Naive B cell (primary cell): ENCODE data around the gene ARHGAP22. TPM values are rescaled to one million over a fixed set of nuclear protein-coding genes. Genes with fewer than 3 reads are reported as not detected.

Experiments
- ATAC-seq, 2 donors: fragments of 150-1000 bp; cut with Tn5 transposase; 2 replicates each; pipeline ENCODE4 v1.10.0; 2021; ENCODE audit warnings: low read depth in 2 of 2, mild to moderate bottlenecking in 2 of 2, moderate library complexity in 2 of 2
- DNase-seq: peaks from one replicate; pipeline ENCODE4 v3.0.0; 2022
- H3K27ac Mint-ChIP-seq, 6 donors: one replicate each; pipeline ENCODE4 v1.8.0; 2020 to 2022; ENCODE audit warnings: mild to moderate bottlenecking in 6 of 6, mixed read lengths in 6 of 6, moderate library complexity in 5 of 6, inconsistent platforms in 2 of 6
- H3K27me3 Mint-ChIP-seq, 3 donors: one replicate each; pipeline ENCODE4 v1.8.0; 2021 to 2022; ENCODE audit warnings: mixed read lengths in 3 of 3, mild to moderate bottlenecking in 1 of 3
- H3K36me3 Mint-ChIP-seq, 2 donors: one replicate each; pipeline ENCODE4 v1.8.0; 2020 to 2022; ENCODE audit warnings: mixed read lengths in 2 of 2, inconsistent platforms in 1 of 2, mild to moderate bottlenecking in 1 of 2
- H3K4me1 Mint-ChIP-seq, 3 donors: one replicate each; pipeline ENCODE4 v1.8.0; 2020 to 2022; ENCODE audit warnings: mixed read lengths in 3 of 3, inconsistent platforms in 1 of 3, mild to moderate bottlenecking in 1 of 3, moderate library complexity in 1 of 3
- H3K4me3 Mint-ChIP-seq, 8 donors: one replicate each; pipeline ENCODE4 v1.8.0; 2020 to 2022; ENCODE audit warnings: mild to moderate bottlenecking in 8 of 8, mixed read lengths in 8 of 8, moderate library complexity in 8 of 8, inconsistent platforms in 2 of 8
- H3K9me3 Mint-ChIP-seq, 7 donors: one replicate each; pipeline ENCODE4 v1.8.0; 2020 to 2022; ENCODE audit warnings: mixed read lengths in 7 of 7, mild to moderate bottlenecking in 5 of 7, inconsistent platforms in 2 of 7, moderate library complexity in 1 of 7
- polyA plus RNA-seq, 6 donors: library from polyadenylated mRNA; unstranded; fragments of 300-500 nt; fragmentation: Illumina TruSeq; gene quantifications; one replicate each; pipeline ENCODE4 v1.2.3, GENCODE V29; 2021; ENCODE audit warnings: low read depth in 6 of 6

ARHGAP22 gene
- polyA plus RNA-seq, 6 donors from 2014 or later: 2.8 to 9.2 (median 5.8) TPM

- Mint-ChIP-seq H3K36me3 (no peaks in the 10 kb centered on the region), H3K27me3 (peaks cover 0 to 10% (median 5%) of the 10 kb centered on the region in 3 donors), H3K27ac (peak overlapping the region in 2 of 6 donors; percentile 9 to 47), H3K4me3 (no peak overlapping the region), H3K4me1 (peaks cover 8 to 28% (median 18%) of the 10 kb centered on the region in 3 donors), H3K9me3 (no peaks in the 10 kb centered on the region)
- ATAC-seq (no peak), DNase-seq (no peak)
Observed at GRCh38 chr10:48501226-48501625, 103.6 kb downstream of the ARHGAP22 start.

DNA sequence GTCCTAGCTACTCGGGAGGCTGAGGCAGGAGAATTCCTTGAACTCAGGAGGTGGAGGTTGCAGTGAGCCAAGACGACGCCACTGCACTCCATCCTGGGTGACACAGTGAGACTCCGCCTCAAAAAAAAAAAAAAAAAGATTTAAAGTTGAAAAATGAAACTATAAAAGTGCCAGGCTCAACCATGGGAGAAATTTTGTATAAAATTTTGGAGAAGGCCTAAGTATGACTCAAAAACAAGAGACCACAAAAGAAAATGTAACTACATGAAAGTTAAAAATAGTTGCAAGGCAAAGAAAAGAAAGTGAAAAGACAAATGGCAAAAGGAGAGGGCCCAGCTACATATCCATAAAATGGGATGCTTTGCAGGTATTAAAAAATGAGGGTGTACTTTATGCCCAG, 104.1 kb downstream of the ARHGAP22 start:
- ATAC-seq: no peak
- peaks cover 8 to 24% (median 18%) of the 10 kb centered on the region in 3 donors for H3K4me1 Mint-ChIP-seq
- H3K9me3 Mint-ChIP-seq: no peaks in the 10 kb centered on the region
- H3K27me3 Mint-ChIP-seq: peaks cover 0 to 15% (median 5%) of the 10 kb centered on the region in 3 donors
- H3K4me3 Mint-ChIP-seq: no peak overlapping the region
- DNase-seq: no peak
- H3K36me3 Mint-ChIP-seq: no peaks in the 10 kb centered on the region
- peak overlapping the region in 1 of 6 donors; percentile 9 for H3K27ac Mint-ChIP-seq

DNA sequence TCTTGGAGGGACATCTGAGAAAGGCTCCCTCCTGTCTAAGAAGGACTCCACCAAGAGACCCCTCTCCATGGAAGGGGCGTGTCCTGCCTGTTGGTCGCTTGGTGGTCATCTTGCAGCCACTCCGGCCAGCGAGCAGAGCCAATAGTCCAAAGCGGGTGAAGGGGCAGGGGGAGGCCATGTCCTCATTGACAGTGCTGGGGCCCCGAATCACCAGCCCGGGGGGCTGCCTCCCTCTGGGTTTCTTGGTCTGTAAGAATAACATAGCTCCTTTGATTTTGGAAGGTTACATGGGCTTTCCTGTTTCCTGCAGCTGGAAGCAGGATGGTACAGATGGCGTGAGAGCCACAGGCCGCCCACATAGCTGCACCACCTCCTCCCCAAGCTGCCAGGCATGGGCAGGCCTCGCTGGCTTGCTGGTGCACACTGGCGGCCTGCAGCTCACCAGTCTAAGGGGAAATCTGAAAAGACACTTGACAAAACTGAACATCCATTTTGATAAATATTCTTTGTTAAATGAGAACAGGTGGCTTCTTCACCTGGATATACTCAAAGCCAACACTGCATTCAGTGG, 105.8 kb downstream of the ARHGAP22 start:
- no peak for ATAC-seq
- peaks cover 8 to 32% (median 30%) of the 10 kb centered on the region in 3 donors for H3K4me1 Mint-ChIP-seq
- peak overlapping the region in 1 of 8 donors; percentile 33 for H3K4me3 Mint-ChIP-seq
- peaks cover 0 to 10% of the 10 kb centered on the region in 2 donors for H3K36me3 Mint-ChIP-seq
- DNase-seq: no peak
- no peak overlapping the region for H3K27ac Mint-ChIP-seq
- no peaks in the 10 kb centered on the region for H3K9me3 Mint-ChIP-seq
- H3K27me3 Mint-ChIP-seq: peaks cover 0 to 25% (median 5%) of the 10 kb centered on the region in 3 donors

GRCh38 chr10:48497780-48498770, 106.8 kb downstream of the ARHGAP22 start:
- Mint-ChIP-seq H3K4me3 (no peak overlapping the region), H3K9me3 (no peaks in the 10 kb centered on the region), H3K27ac (no peak overlapping the region), H3K27me3 (peaks cover 0 to 24% (median 13%) of the 10 kb centered on the region in 3 donors), H3K4me1 (peaks cover 8 to 39% (median 38%) of the 10 kb centered on the region in 3 donors), H3K36me3 (peaks cover 0 to 10% of the 10 kb centered on the region in 2 donors)
- no peak for ATAC-seq
- no peak for DNase-seq

GRCh38 chr10:48496831-48497779, 107.8 kb downstream of the ARHGAP22 start:
- peaks cover 4 to 35% (median 29%) of the 10 kb centered on the region in 3 donors for H3K4me1 Mint-ChIP-seq
- H3K27me3 Mint-ChIP-seq: peaks cover 0 to 24% (median 13%) of the 10 kb centered on the region in 3 donors
- no peak for ATAC-seq
- no peak for DNase-seq
- no peaks in the 10 kb centered on the region for H3K9me3 Mint-ChIP-seq
- H3K36me3 Mint-ChIP-seq: peaks cover 0 to 10% of the 10 kb centered on the region in 2 donors
- no peak overlapping the region for H3K4me3 Mint-ChIP-seq
- peak overlapping the region in 2 of 6 donors; percentile 54 to 62 for H3K27ac Mint-ChIP-seq

DNA sequence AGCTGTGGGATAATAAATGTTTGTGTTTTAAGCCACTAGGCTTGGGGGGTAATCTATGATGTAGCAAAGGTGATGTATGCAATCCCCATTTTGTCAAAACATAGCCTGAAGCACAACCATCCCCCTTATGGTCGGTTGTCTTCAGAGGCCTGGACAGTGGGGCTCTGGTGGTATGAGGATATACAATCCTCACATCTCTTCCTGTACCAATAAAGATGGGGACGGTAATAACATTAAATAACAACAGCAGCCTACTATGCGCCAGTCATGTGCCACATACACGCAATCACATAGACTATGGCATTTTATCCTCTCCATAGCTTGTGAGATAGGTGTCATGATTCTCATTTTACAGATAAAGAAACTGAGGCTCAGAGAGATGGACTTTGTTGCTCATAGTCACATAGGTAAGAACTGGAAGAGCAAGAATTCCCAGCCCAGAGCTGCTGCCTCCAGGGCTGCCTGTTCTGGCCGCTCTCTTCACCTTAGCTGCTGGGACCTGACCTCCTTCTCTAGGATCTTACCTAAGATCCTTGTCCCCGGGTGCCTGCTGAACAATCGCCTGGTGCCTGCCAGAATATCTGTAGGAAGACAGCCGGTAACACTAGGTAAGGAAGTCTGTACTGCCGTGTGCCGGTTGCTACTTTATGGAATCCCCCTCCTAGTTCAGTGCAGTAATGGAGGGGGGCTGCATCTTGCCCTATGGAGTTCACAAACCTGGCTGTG, 108.6 kb downstream of the ARHGAP22 start:
- H3K9me3 Mint-ChIP-seq: no peaks in the 10 kb centered on the region
- DNase-seq (no peak), ATAC-seq (no peak)
- H3K4me3 Mint-ChIP-seq: no peak overlapping the region
- peaks cover 0 to 27% (median 15%) of the 10 kb centered on the region in 3 donors for H3K27me3 Mint-ChIP-seq
- H3K27ac Mint-ChIP-seq: peak overlapping the region in 1 of 6 donors; percentile 62
- peaks cover 4 to 28% (median 22%) of the 10 kb centered on the region in 3 donors for H3K4me1 Mint-ChIP-seq
- H3K36me3 Mint-ChIP-seq: peaks cover 0 to 10% of the 10 kb centered on the region in 2 donors

GRCh38 chr10:48495282-48496045, 109.4 kb downstream of the ARHGAP22 start:
- Mint-ChIP-seq H3K27ac (no peak overlapping the region), H3K27me3 (peaks cover 3 to 35% (median 23%) of the 10 kb centered on the region in 3 donors)
- no peak for DNase-seq

GRCh38 chr10:48494611-48495010, 110.3 kb downstream of the ARHGAP22 start:
- no peak for ATAC-seq
- no peak for DNase-seq
- no peak overlapping the region for H3K4me3 Mint-ChIP-seq
- peaks cover 0 to 19% of the 10 kb centered on the region in 2 donors for H3K36me3 Mint-ChIP-seq
- H3K27ac Mint-ChIP-seq: peak overlapping the region in 1 of 6 donors; percentile 24
- H3K9me3 Mint-ChIP-seq: no peaks in the 10 kb centered on the region
- H3K4me1 Mint-ChIP-seq: peaks cover 4 to 23% (median 16%) of the 10 kb centered on the region in 3 donors
- peaks cover 3 to 38% (median 23%) of the 10 kb centered on the region in 3 donors for H3K27me3 Mint-ChIP-seq

More at GRCh38 chr10:48495282-48496045, 109.4 kb downstream of the ARHGAP22 start:
- H3K36me3 Mint-ChIP-seq: peaks cover 0 to 17% of the 10 kb centered on the region in 2 donors
- no peak overlapping the region for H3K4me3 Mint-ChIP-seq
- no peak for ATAC-seq
- no peaks in the 10 kb centered on the region for H3K9me3 Mint-ChIP-seq
- peaks cover 7 to 23% (median 16%) of the 10 kb centered on the region in 3 donors for H3K4me1 Mint-ChIP-seq

- peaks cover 0 to 19% of the 10 kb centered on the region in 2 donors for H3K36me3 Mint-ChIP-seq
- H3K4me1 Mint-ChIP-seq: peaks cover 4 to 23% (median 16%) of the 10 kb centered on the region in 3 donors
- H3K27ac Mint-ChIP-seq: peak overlapping the region in 1 of 6 donors; percentile 56
- peaks cover 3 to 41% (median 23%) of the 10 kb centered on the region in 3 donors for H3K27me3 Mint-ChIP-seq
- no peak overlapping the region for H3K4me3 Mint-ChIP-seq
- ATAC-seq (no peak), DNase-seq (no peak)
- no peaks in the 10 kb centered on the region for H3K9me3 Mint-ChIP-seq
Observed at GRCh38 chr10:48494073-48494472, 110.8 kb downstream of the ARHGAP22 start.

DNA sequence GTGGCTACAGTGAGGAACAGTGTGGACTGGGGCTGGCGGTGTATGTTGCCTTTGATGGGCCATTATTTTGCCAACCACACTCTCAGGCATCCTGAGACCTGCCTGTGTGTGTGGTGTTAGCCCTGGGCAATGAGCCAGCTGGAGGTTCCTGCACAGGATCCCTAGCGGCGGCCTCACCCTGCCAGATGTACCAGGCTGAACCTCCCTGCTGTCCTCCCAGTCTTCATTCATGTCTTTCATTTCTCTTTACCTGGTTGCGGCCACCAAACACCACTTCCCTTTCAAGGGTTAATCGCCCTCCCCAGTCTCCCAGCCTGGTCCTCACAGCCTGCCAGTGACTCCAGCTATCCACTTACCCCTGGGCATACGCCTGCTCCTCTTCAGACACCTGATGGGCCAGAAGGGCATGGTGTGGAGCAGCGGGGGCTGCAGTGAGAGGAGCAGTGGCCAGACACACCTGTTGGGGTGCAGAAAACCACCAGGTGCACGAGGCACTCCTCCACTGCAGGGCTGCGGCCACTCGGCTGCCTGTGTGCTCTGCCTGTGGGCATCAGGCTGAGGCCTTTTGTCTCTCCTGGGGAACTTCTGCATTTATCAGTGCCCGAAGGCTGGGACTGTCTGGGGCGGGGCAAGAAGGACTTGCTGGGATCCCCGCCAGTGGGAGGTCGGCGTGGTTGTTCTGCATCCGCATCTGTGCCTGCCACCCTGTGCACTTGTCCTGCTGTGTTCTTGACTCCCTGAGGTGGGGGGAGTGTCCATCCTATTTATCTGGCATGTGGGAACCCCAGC, 111.6 kb downstream of the ARHGAP22 start:
- peaks cover 4 to 23% (median 16%) of the 10 kb centered on the region in 3 donors for H3K4me1 Mint-ChIP-seq
- peaks cover 3 to 48% (median 23%) of the 10 kb centered on the region in 3 donors for H3K27me3 Mint-ChIP-seq

GRCh38 chr10:48492201-48492600, 112.7 kb downstream of the ARHGAP22 start:
- Mint-ChIP-seq H3K36me3 (peaks cover 0 to 19% of the 10 kb centered on the region in 2 donors), H3K27me3 (peaks cover 3 to 48% (median 22%) of the 10 kb centered on the region in 3 donors), H3K27ac (no peak overlapping the region), H3K4me1 (peaks cover 4 to 23% (median 16%) of the 10 kb centered on the region in 3 donors), H3K4me3 (no peak overlapping the region), H3K9me3 (peaks cover 0 to 3% (median 0%) of the 10 kb centered on the region in 7 donors)
- ATAC-seq: no peak
- no peak for DNase-seq

More for the DNA sequence above, 111.6 kb downstream of the ARHGAP22 start:
- H3K4me3 Mint-ChIP-seq: peak overlapping the region in 2 of 8 donors; percentile 20 to 68
- DNase-seq (no peak), ATAC-seq (peak in 1 of 2 donors; percentile 76)
- peak overlapping the region in 1 of 6 donors; percentile 91 for H3K27ac Mint-ChIP-seq
- peaks cover 0 to 19% of the 10 kb centered on the region in 2 donors for H3K36me3 Mint-ChIP-seq
- no peaks in the 10 kb centered on the region for H3K9me3 Mint-ChIP-seq
